HG03175 (cell line): ENCODE measurements around the gene CCT4.
"Not testable (repeated sequence)": the region's sequence is repeated elsewhere in the genome, so short reads cannot be mapped to it uniquely, and the experiment has no call there.

ENCODE experiments used
- ATAC-seq: cut with Tn5 transposase; IDR thresholded peaks from one replicate; pipeline ENCODE4 v1.9.1; 2021; ENCODE audit warnings: mild to moderate bottlenecking, moderate library complexity; ENCODE audit not compliant: unreplicated experiment

The CCT4 gene

GRCh38 chr2:61882850-61883249, 5.6 kb downstream of the CCT4 start:
- no peak for ATAC-seq

GRCh38 chr2:61879351-61879750, 9.1 kb downstream of the CCT4 start:
- not testable (repeated sequence) for ATAC-seq

GRCh38 chr2:61878761-61879160, 9.7 kb downstream of the CCT4 start:
- no peak for ATAC-seq

DNA sequence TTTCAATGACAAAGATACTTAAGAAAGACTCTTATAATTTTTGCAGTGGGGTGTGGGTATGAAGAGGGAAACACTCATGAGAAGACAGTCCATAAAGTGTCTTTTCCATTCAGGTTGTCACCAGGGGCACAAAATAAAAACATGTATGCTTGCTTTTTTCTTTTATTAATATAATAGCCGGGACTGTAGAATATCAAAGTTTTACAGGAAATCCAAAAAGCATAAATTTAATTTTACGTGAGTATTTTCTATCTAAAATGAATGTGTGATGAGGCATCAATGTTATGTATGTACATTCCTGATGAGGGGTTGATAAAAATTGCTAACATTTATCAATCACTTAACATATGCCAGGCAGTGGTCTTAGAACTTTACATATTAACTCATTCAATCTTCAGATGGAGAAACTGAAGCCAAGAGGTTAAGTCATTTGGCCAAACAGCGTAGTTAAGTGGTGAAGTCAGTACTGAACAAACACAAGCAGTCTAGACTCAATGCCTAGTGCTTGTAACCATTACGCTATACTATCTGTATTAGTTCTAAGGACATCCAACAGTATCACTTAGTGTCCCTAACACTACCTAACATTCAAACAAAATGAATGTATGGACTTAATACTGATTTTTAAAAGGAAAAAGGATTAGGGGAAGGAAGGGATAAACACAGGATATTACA, 10.7 kb downstream of the CCT4 start:
- no peak for ATAC-seq

DNA sequence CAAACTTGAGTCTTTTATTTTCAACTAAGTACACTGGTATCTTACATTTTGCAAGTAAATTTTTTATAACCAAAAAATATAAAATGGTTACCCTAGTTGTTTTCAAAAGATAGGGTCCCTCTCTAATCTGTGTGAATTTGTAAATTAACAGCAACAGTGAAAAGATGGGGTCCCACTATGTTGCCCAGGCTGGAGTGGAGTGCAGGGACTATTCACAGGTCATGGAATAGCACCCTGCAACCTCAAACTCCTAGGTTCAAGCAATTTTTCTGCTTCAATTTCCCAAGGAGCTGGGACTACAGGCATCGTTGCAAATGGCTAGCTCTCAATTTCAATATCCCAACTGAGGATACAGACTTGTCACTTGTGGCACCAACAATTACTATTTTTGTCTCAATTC, 12.1 kb downstream of the CCT4 start:
- no peak for ATAC-seq

DNA sequence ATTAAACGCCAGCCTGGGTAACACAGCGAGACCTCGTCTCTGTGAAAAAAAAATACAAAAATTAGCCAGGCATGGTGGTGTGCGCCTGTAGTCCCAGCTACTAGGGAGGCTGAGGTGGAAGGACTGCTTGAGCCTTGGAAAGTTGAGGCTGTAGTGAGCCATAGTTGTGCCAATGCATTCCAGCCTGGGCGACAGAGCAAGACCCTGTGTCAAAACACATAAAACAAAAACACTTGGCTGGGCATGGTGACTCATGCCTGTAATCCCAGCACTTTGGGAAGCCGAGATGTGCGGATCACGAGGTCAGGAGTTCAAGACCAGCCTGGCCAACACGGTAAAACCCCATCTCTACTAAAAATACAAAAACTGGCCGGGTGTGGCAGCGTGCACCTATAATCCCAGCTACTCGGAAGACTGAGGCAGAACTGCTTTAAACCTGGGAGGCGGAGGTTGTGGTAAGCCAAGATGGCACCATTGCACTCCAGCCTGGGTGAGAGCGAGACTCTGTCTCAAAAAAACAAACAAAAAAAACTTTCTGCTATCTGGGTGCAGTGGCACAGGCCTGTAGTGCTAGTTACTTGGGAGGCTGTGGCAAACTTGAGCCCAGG, 21.9 kb downstream of the CCT4 start:
- ATAC-seq, result not testable (repeated sequence)

GRCh38 chr2:61862085-61862484, 26.4 kb downstream of the CCT4 start:
- ATAC-seq, result no peak

GRCh38 chr2:61857224-61857623, 31.2 kb downstream of the CCT4 start:
- no peak for ATAC-seq

DNA sequence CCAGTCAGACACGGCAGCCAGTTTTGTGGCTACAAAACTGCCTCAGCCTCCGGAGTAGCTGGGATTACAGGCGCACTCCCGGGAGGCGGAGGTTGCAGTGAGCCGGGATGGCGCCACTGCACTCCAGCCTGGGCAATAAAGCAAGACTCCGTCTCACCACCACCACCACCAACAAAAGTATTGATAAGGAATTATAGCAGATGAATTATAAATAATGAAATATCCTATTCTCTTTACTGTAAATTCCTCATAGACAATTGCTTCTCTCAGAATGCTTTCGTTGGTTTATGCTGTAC, 33.2 kb downstream of the CCT4 start:
- no peak for ATAC-seq

DNA sequence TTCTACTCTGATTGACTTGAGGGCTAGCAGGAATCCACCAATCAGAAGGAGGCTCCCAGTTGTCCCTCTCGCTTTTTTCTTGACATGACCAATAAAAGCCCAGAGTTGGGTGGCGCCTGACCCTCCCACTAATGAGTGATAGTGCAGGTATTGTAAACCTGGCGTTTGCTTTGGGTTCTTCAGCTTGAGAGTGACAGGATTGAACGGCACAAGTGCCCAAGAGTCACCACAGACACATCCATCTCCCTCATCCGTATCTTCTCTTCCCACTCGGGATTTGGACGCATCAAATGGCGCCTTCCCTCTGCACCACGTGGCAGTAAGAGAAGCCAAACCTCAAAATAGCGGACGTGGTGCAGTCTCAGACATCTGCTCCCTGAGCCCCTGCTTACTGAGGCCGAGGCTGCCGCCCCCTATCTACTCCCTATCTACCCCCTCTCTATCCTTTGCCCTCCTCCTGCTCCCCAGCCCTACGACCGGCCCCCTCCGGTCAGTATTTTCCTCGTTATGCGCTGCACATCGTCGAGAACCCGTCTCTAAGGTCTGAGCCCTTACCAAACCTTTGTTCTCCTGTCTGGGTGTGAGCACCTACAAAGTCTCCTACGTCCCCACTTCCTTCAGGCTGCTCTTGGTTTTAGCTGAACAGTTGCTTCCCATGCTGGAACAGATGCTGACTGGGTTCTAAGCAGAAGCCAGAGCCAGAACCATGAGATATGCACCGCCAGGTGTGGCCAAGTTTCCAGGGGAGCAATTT, 33.7 kb downstream of the CCT4 start:
- peak; percentile 94 for ATAC-seq

DNA sequence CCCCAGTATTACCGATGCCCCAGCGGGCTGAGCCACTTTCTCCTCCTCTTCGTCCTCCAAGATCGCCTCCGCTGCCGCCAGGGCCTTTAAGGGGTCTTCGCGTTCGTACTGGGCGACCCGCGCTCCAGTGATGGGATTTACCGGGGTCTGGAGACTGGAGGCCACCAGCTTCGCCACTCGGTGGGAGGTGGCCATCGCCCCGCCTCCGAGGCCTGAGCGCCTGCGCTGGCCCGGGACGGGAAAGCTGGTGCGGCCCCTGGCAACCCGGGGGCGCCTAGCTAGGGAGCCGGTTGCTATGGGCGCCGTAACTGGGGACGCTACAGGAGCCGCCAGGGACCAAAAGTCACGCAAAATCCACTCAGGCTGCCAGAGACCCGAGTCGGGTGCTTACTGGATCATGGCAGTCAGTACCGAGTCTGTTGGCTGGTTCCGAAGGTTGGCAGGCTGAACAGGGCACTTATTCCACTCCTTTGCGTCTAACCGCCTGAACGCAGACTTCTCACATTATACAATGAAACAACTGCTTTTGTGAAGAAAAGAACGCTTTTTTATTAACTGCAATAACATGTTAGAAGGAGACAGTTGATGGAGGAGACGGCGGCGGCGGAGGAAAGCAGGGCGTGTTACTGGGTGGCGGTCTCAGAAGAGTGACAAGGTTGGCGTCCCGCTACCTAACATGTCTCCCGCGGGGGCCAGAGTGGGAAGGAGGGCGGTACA, 34.5 kb downstream of the CCT4 start, which contains the start of gene FAM161A:
FAM161A (minus strand) TSS at position 214 of the 717 bp plus-strand sequence; CDS start at position 195, 19 bp downstream.
- peak; percentile 81 for ATAC-seq

GRCh38 chr2:61853086-61853846, 35.2 kb downstream of the CCT4 start:
- ATAC-seq, result peak; percentile 54

DNA sequence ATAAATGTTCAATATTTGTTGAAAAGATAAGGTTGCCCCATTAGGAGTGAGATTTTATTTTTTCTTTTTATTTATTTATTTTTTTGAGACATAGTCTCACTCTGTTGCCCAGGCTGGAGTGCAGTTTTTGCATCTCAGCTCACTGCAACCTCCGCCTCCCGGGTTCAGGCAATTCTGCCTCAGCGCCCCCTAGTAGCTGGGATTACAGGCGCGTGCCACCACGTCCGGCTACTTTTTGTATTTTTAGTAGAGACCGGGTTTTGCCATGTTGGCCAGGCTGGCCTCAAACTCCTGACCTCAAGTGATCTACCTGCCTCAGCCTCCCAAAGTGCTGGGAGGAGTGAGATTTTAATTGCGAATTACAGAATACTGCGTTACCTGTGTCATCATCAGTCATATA, 37.2 kb downstream of the CCT4 start:
- not testable (repeated sequence) for ATAC-seq

DNA sequence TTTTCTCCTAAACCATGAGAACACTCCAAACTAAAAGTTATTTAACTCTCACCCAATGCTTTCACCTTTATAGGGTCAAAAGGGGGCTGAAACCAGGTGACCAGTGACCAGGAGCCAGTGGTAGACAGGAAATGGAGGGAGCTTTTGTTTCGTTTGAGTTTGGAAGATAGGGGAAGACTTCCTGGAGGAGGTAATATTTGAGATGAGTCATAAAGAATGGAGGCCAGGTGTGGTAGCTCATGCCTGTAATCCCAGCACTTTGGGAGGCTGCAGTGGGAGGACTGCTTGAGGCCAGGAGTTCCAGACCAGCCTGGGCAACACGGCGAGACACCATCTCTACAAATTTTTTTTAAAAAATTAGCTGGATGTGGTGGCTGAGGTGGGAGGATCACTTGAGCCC, 43.1 kb downstream of the CCT4 start:
- no peak for ATAC-seq

- no peak for ATAC-seq
Observed at GRCh38 chr2:61841286-61841685, 47.2 kb downstream of the CCT4 start.

GRCh38 chr2:61834893-61835292, 53.6 kb downstream of the CCT4 start:
- no peak for ATAC-seq

DNA sequence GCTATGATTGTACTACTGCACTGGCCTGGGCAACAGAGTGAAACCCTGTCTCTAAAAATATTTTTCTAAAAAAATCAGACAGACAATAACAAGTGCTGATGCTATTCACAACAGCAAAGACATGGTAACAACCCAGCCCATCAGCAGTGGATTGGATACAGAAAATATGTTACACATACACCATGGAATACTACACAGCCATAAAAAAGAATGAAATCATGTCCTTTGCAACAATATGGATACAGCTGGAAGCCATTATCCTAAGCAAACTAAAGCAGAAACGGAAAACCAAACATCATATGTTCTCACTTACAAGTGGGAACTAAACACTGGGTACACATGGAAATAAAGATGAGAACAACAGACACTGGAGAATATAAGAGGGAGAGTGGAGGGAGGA, 54.5 kb downstream of the CCT4 start:
- ATAC-seq, result no peak

DNA sequence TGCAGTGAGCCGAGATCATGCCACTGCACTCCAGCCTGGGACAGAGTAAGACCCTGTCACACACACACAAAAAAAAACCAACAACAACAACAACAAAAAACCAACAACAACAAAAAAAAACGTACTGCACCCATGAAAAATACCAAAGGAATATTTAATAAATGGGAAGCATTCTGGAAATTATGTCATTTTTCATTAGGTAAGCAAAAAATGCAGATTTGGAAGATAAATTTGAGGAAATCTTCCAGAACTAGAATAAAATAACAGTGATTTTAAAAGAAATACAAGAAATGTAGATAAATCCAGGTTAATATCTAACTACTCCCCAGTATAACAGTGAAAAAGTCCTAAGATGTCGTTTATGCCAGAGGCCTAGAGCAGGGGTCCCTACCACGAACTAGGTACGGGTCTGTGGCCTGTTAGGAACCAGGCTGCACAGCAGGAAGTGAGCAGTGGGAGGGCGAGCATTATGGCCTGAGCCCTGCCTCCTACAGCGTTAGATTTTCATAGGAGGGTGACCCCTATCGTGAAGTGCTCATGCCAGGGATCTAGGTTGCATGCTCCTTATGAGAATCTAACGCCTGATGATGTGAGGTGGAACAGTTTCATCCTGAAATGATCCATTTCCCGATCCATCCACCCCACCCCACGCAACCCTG, 56.1 kb downstream of the CCT4 start:
- ATAC-seq, result no peak

DNA sequence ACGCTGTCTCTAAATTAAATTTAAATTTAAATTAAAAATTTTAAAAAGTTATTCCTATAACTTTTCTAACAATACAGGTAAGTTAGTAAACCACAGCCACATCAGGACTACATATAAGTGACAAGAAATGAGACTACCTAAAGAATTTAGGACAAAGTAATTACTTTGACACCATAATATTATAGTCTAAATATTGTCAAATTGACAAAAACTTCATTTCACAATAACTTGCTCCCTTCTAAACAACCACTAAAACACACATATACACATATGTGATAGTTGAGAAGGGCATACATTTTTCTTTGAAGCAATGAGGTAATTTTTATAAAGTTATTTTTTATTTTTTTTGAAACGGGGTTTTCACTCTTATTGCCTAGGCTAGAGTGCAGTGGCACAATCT, 66.2 kb downstream of the CCT4 start:
- no peak for ATAC-seq
